ENCODE data around the gene LRRN2.
"Not testable (repeated sequence)": the region's sequence is repeated elsewhere in the genome, so short reads cannot be mapped to it uniquely, and the experiment has no call there.

Gene LRRN2

GRCh38 chr1:204575221-204576190 is 110.0 kb downstream of the LRRN2 start:
- Histone ChIP-seq H3K9me3 (no peaks in the 10 kb centered on the region), H3K36me3 (peaks cover 27% of the 10 kb centered on the region), H3K27me3 (no peaks in the 10 kb centered on the region), H3K9ac (no peak overlapping the region), H3K4me2 (peak overlapping the region; percentile 69), H3K27ac (no peak overlapping the region), H3K4me3 (no peak overlapping the region), H3K4me1 (peaks cover 68% of the 10 kb centered on the region), H4K20me1 (no peaks in the 10 kb centered on the region)
- no peak for TF ChIP-seq Cebpa-rat (IDR thresholded peaks at IDR 0.05)

GRCh38 chr1:204574865-204575163 is 110.7 kb downstream of the LRRN2 start:
- peak overlapping the region; percentile 69 for H3K4me2 ChIP-seq
- no peaks in the 10 kb centered on the region for H3K9me3 ChIP-seq
- no peaks in the 10 kb centered on the region for H4K20me1 ChIP-seq
- no peak for TF ChIP-seq Cebpa-rat (IDR thresholded peaks at IDR 0.05)
- no peak overlapping the region for H3K9ac ChIP-seq
- no peaks in the 10 kb centered on the region for H3K27me3 ChIP-seq
- H3K36me3 ChIP-seq, result peaks cover 34% of the 10 kb centered on the region
- no peak overlapping the region; the same call in 1 of the 2 replicates for H3K27ac ChIP-seq
- no peak overlapping the region for H3K4me3 ChIP-seq
- peaks cover 61% of the 10 kb centered on the region for H3K4me1 ChIP-seq

GRCh38 chr1:204574016-204574864 is 111.3 kb downstream of the LRRN2 start:
- peak overlapping the region; percentile 34; the same call in 1 of the 2 replicates for H3K9ac ChIP-seq
- no peak for TF ChIP-seq Cebpa-rat (IDR thresholded peaks at IDR 0.05)

GRCh38 chr1:204572923-204573922 is 112.3 kb downstream of the LRRN2 start:
- no peaks in the 10 kb centered on the region for H3K27me3 ChIP-seq
- no peak overlapping the region for H3K9ac ChIP-seq
- H3K4me2 ChIP-seq, result peak overlapping the region; percentile 69
- no peaks in the 10 kb centered on the region for H4K20me1 ChIP-seq
- TF ChIP-seq Cebpa-rat (IDR thresholded peaks at IDR 0.05), result no peak
- H3K27ac ChIP-seq, result no peak overlapping the region
- H3K4me1 ChIP-seq, result peaks cover 45% of the 10 kb centered on the region
- H3K36me3 ChIP-seq, result peaks cover 47% of the 10 kb centered on the region
- no peak overlapping the region for H3K4me3 ChIP-seq
- no peaks in the 10 kb centered on the region for H3K9me3 ChIP-seq

More at GRCh38 chr1:204574016-204574864, 111.3 kb downstream of the LRRN2 start:
- H3K4me2 ChIP-seq, result peak overlapping the region; percentile 69
- peaks cover 55% of the 10 kb centered on the region for H3K4me1 ChIP-seq
- H3K27me3 ChIP-seq, result no peaks in the 10 kb centered on the region
- peaks cover 37% of the 10 kb centered on the region for H3K36me3 ChIP-seq
- no peak overlapping the region for H3K4me3 ChIP-seq
- no peak overlapping the region; the same call in 1 of the 2 replicates for H3K27ac ChIP-seq
- H3K9me3 ChIP-seq, result no peaks in the 10 kb centered on the region
- no peaks in the 10 kb centered on the region for H4K20me1 ChIP-seq

GRCh38 chr1:204571631-204572030 is 113.9 kb downstream of the LRRN2 start:
- no peak overlapping the region for H3K9ac ChIP-seq
- no peak overlapping the region for H3K4me3 ChIP-seq
- H3K36me3 ChIP-seq, result peaks cover 54% of the 10 kb centered on the region
- no peak for TF ChIP-seq Cebpa-rat (IDR thresholded peaks at IDR 0.05)
- H3K27me3 ChIP-seq, result no peaks in the 10 kb centered on the region
- no peak overlapping the region for H3K27ac ChIP-seq
- H3K9me3 ChIP-seq, result no peaks in the 10 kb centered on the region
- no peaks in the 10 kb centered on the region for H4K20me1 ChIP-seq
- no peak overlapping the region for H3K4me2 ChIP-seq
- peaks cover 34% of the 10 kb centered on the region for H3K4me1 ChIP-seq

GRCh38 chr1:204571128-204571527 is 114.4 kb downstream of the LRRN2 start:
- no peak overlapping the region for H3K4me3 ChIP-seq

GRCh38 chr1:204570021-204570420 is 115.5 kb downstream of the LRRN2 start:
- Histone ChIP-seq H3K36me3 (peaks cover 54% of the 10 kb centered on the region), H3K4me1 (peaks cover 31% of the 10 kb centered on the region)
- not testable (repeated sequence) for H3K27ac ChIP-seq, H3K9ac ChIP-seq, H3K4me2 ChIP-seq, H4K20me1 ChIP-seq, H3K9me3 ChIP-seq, H3K4me3 ChIP-seq, H3K27me3 ChIP-seq

More at GRCh38 chr1:204571128-204571527, 114.4 kb downstream of the LRRN2 start:
- no peaks in the 10 kb centered on the region for H4K20me1 ChIP-seq
- no peak for TF ChIP-seq Cebpa-rat (IDR thresholded peaks at IDR 0.05)
- H3K4me2 ChIP-seq, result no peak overlapping the region
- H3K27me3 ChIP-seq, result no peaks in the 10 kb centered on the region
- no peaks in the 10 kb centered on the region for H3K9me3 ChIP-seq
- H3K27ac ChIP-seq, result no peak overlapping the region
- H3K9ac ChIP-seq, result no peak overlapping the region
- peaks cover 39% of the 10 kb centered on the region for H3K4me1 ChIP-seq
- H3K36me3 ChIP-seq, result peaks cover 54% of the 10 kb centered on the region

- H3K4me1 ChIP-seq, result peaks cover 30% of the 10 kb centered on the region
- H3K4me2 ChIP-seq, result no peak overlapping the region
Observed at GRCh38 chr1:204569478-204569877, 116.1 kb downstream of the LRRN2 start.

More at GRCh38 chr1:204569478-204569877, 116.1 kb downstream of the LRRN2 start:
- no peak for TF ChIP-seq Cebpa-rat (IDR thresholded peaks at IDR 0.05)
- H3K27ac ChIP-seq, result no peak overlapping the region
- H3K36me3 ChIP-seq, result peaks cover 54% of the 10 kb centered on the region
- no peak overlapping the region for H3K9ac ChIP-seq
- no peaks in the 10 kb centered on the region for H4K20me1 ChIP-seq
- no peaks in the 10 kb centered on the region for H3K9me3 ChIP-seq
- H3K27me3 ChIP-seq, result no peaks in the 10 kb centered on the region
- H3K4me3 ChIP-seq, result no peak overlapping the region

Data from BLaER1 (cell line).